HG02840 (cell line): ENCODE data around the gene FKBP6.
"Not testable (repeated sequence)": the region's sequence is repeated elsewhere in the genome, so short reads cannot be mapped to it uniquely, and the experiment has no call there.

Experiments
- ATAC-seq: cut with Tn5 transposase; IDR thresholded peaks from one replicate; pipeline ENCODE4 v1.9.1; 2021; ENCODE audit warnings: mild to moderate bottlenecking, moderate library complexity, moderate number of reproducible peaks; ENCODE audit not compliant: unreplicated experiment, low FRiP score

FKBP6 gene

GRCh38 chr7:73387908-73388414, 60.0 kb downstream of the FKBP6 start:
- no peak for ATAC-seq

GRCh38 chr7:73391396-73391795, 63.4 kb downstream of the FKBP6 start:
- ATAC-seq, result no peak

- ATAC-seq, result no peak
These were observed 66.5 kb downstream of the FKBP6 start for GRCh38 chr7:73394422-73394821.

GRCh38 chr7:73395538-73396503, 67.9 kb downstream of the FKBP6 start:
- no peak for ATAC-seq

- no peak for ATAC-seq
These were observed 69.7 kb downstream of the FKBP6 start for GRCh38 chr7:73397521-73398281.

- not testable (repeated sequence) for ATAC-seq
These were observed 71.5 kb downstream of the FKBP6 start for GRCh38 chr7:73399185-73400050.

GRCh38 chr7:73404860-73405259, 76.9 kb downstream of the FKBP6 start:
- not testable (repeated sequence) for ATAC-seq
